Smooth muscle cell (in vitro differentiated cells): ENCODE results near the gene ADAMTSL1. TPM values are rescaled to one million over a fixed set of nuclear protein-coding genes. Genes with fewer than 3 reads are reported as not detected.

Experiments
- DNase-seq: peaks from one replicate; lab custom pipeline; 2025; ENCODE audit not compliant: unreplicated experiment; lab: John Stamatoyannopoulos, UW
- H2AFZ ChIP-seq: fragments of 200-600 bp; sonication (generic); 2 replicates; pipeline ENCODE4 v1.6.0; 2016; ENCODE audit warnings: antibody characterized with exemption, low read depth, mild to moderate bottlenecking
- H3F3A ChIP-seq: fragments of 200-600 bp; sonication (generic); 2 replicates; pipeline ENCODE4 v1.6.0; 2017; ENCODE audit warnings: antibody characterized with exemption, low read depth
- H3K27ac ChIP-seq: fragments of 200-600 bp; sonication (generic); 2 replicates; pipeline ENCODE4 v1.5.1; 2016; ENCODE audit warnings: low read depth, mild to moderate bottlenecking
- H3K27me3 ChIP-seq: fragments of 200-600 bp; sonication (generic); 2 replicates; pipeline ENCODE4 v1.6.1; 2016; ENCODE audit warnings: low read depth, mild to moderate bottlenecking
- H3K36me3 ChIP-seq: fragments of 200-600 bp; sonication (generic); 2 replicates; pipeline ENCODE4 v1.5.1; 2016; ENCODE audit warnings: low read depth
- H3K4me1 ChIP-seq: fragments of 200-600 bp; sonication (generic); 2 replicates; pipeline ENCODE4 v1.5.1; 2016; ENCODE audit warnings: low read depth
- H3K4me2 ChIP-seq: fragments of 200-600 bp; sonication (generic); 2 replicates; pipeline ENCODE4 v1.6.0; 2016; ENCODE audit warnings: mild to moderate bottlenecking
- H3K4me3 ChIP-seq: fragments of 200-600 bp; sonication (generic); 2 replicates; pipeline ENCODE4 v1.5.1; 2016; ENCODE audit warnings: mild to moderate bottlenecking
- H3K79me2 ChIP-seq: fragments of 200-600 bp; sonication (generic); 2 replicates; pipeline ENCODE4 v1.6.0; 2016; ENCODE audit warnings: low read depth, mild to moderate bottlenecking
- H3K9ac ChIP-seq: fragments of 200-600 bp; sonication (generic); 2 replicates; pipeline ENCODE4 v1.6.0; 2016; ENCODE audit warnings: low read depth
- H3K9me3 ChIP-seq: fragments of 200-600 bp; sonication (generic); replicated peaks from 2 replicates; pipeline ENCODE4 v1.5.1; 2016; ENCODE audit warnings: low read depth
- H4K20me1 ChIP-seq: fragments of 200-600 bp; sonication (generic); 2 replicates; pipeline ENCODE4 v1.6.0; 2016; ENCODE audit warnings: low read depth
- WGBS: methylation state at CpG from one replicate; pipeline ENCODE4 v1.1.7; 2016; ENCODE audit warnings: low lambda C conversion rate; 5-methylcytosine and 5-hydroxymethylcytosine counted together
- polyA plus RNA-seq: library from polyadenylated mRNA; unstranded; fragments of >200 nt; fragmentation: Nextera tagmentation; extraction: Ambion mirVana; gene quantifications from 2 replicates; pipeline ENCODE4 v1.2.1, GENCODE V29; 2016
- total RNA-seq: library from RNA; depleted of rRNA; stranded (reverse); fragments of >200 nt; gene quantifications from 2 replicates; pipeline ENCODE4 v1.2.3, GENCODE V29; 2014
- TF ChIP-seq, protein P1 (sequence below): fragments of 200-600 bp; sonication (generic); IDR thresholded peaks from 2 replicates; pipeline ENCODE4 v1.5.1; 2017; ENCODE audit warnings: borderline replicate concordance, mild to moderate bottlenecking, antibody characterized with exemption; ENCODE audit not compliant: insufficient read depth, poor library complexity, severe bottlenecking

The ADAMTSL1 gene
- total and polyA plus RNA-seq, 2 experiments from 2014 or later, result 4.3 to 4.4 TPM

DNA sequence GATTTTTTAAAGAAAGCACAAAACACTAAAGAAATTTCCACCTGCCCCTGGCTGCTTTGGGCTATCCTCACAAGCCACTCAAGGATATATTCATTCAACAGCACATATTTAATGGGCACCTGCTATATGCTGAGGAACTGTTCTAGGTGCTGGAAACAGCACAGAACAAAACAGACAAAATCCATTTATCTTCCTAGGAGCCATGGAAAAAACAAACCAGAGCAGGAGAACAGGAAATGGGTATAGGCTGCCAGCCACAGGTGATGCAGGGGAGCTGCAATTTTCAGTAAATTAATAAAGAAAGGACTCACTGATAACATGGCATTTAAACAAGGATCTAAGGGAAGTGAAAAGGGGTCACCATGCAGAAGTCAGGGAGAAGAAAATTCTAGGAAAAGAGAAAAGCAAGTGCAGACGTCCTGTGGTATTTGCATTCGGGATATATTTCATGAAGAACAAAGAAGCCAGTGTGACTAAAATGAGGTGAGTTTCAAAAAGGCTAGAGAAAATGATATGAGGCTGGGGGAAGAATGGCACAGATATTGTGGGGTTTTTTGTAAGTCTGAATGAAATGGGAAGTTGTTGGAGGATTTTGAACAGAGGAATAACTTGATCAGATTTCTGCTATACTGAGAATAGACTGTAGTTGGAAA lies 152.2 kb downstream of the ADAMTSL1 start:
- no peak overlapping the region for H3K27ac ChIP-seq
- H3K36me3 ChIP-seq, result no peaks in the 10 kb centered on the region
- H3K79me2 ChIP-seq, result no peaks in the 10 kb centered on the region
- no peak overlapping the region for H3K4me2 ChIP-seq
- H3K9me3 ChIP-seq, result no peaks in the 10 kb centered on the region
- TF ChIP-seq, protein P1, sequence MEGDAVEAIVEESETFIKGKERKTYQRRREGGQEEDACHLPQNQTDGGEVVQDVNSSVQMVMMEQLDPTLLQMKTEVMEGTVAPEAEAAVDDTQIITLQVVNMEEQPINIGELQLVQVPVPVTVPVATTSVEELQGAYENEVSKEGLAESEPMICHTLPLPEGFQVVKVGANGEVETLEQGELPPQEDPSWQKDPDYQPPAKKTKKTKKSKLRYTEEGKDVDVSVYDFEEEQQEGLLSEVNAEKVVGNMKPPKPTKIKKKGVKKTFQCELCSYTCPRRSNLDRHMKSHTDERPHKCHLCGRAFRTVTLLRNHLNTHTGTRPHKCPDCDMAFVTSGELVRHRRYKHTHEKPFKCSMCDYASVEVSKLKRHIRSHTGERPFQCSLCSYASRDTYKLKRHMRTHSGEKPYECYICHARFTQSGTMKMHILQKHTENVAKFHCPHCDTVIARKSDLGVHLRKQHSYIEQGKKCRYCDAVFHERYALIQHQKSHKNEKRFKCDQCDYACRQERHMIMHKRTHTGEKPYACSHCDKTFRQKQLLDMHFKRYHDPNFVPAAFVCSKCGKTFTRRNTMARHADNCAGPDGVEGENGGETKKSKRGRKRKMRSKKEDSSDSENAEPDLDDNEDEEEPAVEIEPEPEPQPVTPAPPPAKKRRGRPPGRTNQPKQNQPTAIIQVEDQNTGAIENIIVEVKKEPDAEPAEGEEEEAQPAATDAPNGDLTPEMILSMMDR, result no peak
- no peak overlapping the region for H2AFZ ChIP-seq
- WGBS, result 87% methylated on average over 2 of the region's 2 CpGs
- no peaks in the 10 kb centered on the region for H3F3A ChIP-seq
- no peak overlapping the region for H3K9ac ChIP-seq
- H3K4me3 ChIP-seq, result no peak overlapping the region
- DNase-seq, result no peak
- H3K27me3 ChIP-seq, result no peaks in the 10 kb centered on the region
- peaks cover 3% of the 10 kb centered on the region for H3K4me1 ChIP-seq
- H4K20me1 ChIP-seq, result no peaks in the 10 kb centered on the region

- WGBS, result 84% methylated on average over 1 of the region's 1 CpG
Measured at GRCh38 chr9:18629136-18629535, 155.2 kb downstream of the ADAMTSL1 start.

DNA sequence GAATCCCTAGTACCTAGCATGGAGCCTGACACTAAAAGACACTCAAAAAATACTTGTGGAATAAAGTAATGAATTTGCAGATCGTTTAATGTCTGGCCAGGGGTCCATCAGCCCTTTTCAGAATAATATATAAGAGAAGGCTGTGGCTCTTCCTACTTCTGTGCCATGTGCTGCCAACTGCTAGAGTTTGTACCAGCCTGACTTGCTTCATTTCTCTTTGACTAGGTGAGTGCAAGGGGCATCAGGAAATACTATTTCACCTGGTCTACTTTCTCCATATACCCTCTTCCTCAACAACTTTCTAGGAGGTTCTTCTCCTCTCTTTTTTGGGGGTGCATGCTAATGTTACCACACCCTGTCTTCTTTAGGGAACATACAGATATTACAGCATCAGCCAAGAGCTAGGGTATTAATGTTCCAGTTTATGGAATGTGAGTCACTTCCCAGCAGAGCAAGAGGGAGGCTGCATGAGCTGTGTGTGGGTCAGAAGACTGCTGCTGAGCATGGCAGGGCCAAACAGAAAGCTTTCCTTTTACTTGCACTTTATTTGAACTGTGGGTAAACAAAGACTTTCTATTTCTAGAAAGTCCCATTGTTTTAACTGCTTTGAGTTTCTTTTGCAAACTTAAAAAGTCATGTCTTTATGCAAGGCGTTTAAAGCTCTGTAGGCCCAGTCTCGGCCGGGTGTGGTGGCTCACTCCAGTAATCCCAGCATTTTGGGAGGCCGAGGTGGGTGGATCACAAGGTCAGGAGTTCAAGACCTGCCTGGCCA lies 158.9 kb downstream of the ADAMTSL1 start:
- H3K4me2 ChIP-seq, result no peak overlapping the region
- TF ChIP-seq, protein P1, result no peak
- no peak for DNase-seq
- H2AFZ ChIP-seq, result no peak overlapping the region
- H3K79me2 ChIP-seq, result no peaks in the 10 kb centered on the region
- no peak overlapping the region for H3K9ac ChIP-seq
- H3K4me3 ChIP-seq, result no peak overlapping the region
- H3K27ac ChIP-seq, result no peak overlapping the region
- no peaks in the 10 kb centered on the region for H3K9me3 ChIP-seq
- no peaks in the 10 kb centered on the region for H3K27me3 ChIP-seq
- 88% methylated on average over 5 of the region's 5 CpGs for WGBS
- no peaks in the 10 kb centered on the region for H3F3A ChIP-seq
- no peaks in the 10 kb centered on the region for H3K36me3 ChIP-seq
- no peaks in the 10 kb centered on the region for H4K20me1 ChIP-seq
- H3K4me1 ChIP-seq, result peaks cover 3% of the 10 kb centered on the region

More at GRCh38 chr9:18629136-18629535, 155.2 kb downstream of the ADAMTSL1 start:
- H3F3A ChIP-seq, result no peaks in the 10 kb centered on the region
- H4K20me1 ChIP-seq, result no peaks in the 10 kb centered on the region
- H3K9me3 ChIP-seq, result no peaks in the 10 kb centered on the region
- no peaks in the 10 kb centered on the region for H3K79me2 ChIP-seq
- H3K27me3 ChIP-seq, result no peaks in the 10 kb centered on the region
- no peak overlapping the region for H3K4me3 ChIP-seq
- no peak overlapping the region for H2AFZ ChIP-seq
- DNase-seq, result no peak
- H3K36me3 ChIP-seq, result no peaks in the 10 kb centered on the region
- no peak overlapping the region for H3K9ac ChIP-seq
- peaks cover 3% of the 10 kb centered on the region for H3K4me1 ChIP-seq
- TF ChIP-seq, protein P1, result no peak
- H3K27ac ChIP-seq, result no peak overlapping the region
- no peak overlapping the region for H3K4me2 ChIP-seq

GRCh38 chr9:18636781-18637180 lies 162.8 kb downstream of the ADAMTSL1 start:
- H3K4me2 ChIP-seq, result no peak overlapping the region
- TF ChIP-seq, protein P1, result no peak
- H3K36me3 ChIP-seq, result no peaks in the 10 kb centered on the region
- no peaks in the 10 kb centered on the region for H3K79me2 ChIP-seq
- DNase-seq, result no peak
- H3K9ac ChIP-seq, result no peak overlapping the region
- H4K20me1 ChIP-seq, result no peaks in the 10 kb centered on the region
- WGBS, result 24% methylated on average over 2 of the region's 2 CpGs
- no peaks in the 10 kb centered on the region for H3K4me1 ChIP-seq
- H3K27ac ChIP-seq, result no peak overlapping the region
- H3K4me3 ChIP-seq, result no peak overlapping the region
- no peaks in the 10 kb centered on the region for H3K9me3 ChIP-seq
- no peaks in the 10 kb centered on the region for H3F3A ChIP-seq
- H3K27me3 ChIP-seq, result no peaks in the 10 kb centered on the region
- no peak overlapping the region for H2AFZ ChIP-seq
